Activated T-helper 1 cell treated with anti-CD3 and anti-CD28 coated beads, Interleukin-2, amount 50 U/mL, for 16 hours (primary cell): ENCODE data around the gene CDIP1.

Experiments
- DNase-seq, 2 donors: peaks; one replicate each; pipeline ENCODE4 v3.0.0-alpha.2; 2020; ENCODE audit warnings: low read depth in 1 of 2, low spot score in 1 of 2

The CDIP1 gene

GRCh38 chr16:4515611-4516233 is 22.9 kb downstream of the CDIP1 start:
- no peak for DNase-seq

GRCh38 chr16:4514606-4515005 is 24.0 kb downstream of the CDIP1 start:
- DNase-seq = no peak

DNA sequence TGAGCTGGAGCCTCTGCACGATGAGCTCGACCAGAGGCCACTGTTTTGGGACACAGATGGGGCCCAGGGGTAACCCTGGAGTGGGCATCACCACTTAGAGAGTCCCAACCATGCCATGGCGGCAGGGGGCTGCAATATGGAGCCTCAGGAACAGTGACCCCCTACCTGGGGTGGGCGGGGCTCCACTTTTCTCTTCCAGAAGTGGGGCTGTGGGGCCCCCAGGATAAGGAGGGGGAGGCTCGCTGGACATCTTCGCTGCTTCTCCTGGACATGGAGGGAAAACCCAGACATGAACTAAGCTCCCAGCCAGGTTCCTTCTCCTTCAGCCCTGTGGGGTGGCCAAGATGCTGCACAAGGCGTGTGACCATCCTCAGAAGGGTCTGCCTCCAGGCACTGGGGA is 24.7 kb downstream of the CDIP1 start:
- no peak for DNase-seq

- DNase-seq = no peak
Measured at GRCh38 chr16:4513086-4513860, 25.3 kb downstream of the CDIP1 start.

DNA sequence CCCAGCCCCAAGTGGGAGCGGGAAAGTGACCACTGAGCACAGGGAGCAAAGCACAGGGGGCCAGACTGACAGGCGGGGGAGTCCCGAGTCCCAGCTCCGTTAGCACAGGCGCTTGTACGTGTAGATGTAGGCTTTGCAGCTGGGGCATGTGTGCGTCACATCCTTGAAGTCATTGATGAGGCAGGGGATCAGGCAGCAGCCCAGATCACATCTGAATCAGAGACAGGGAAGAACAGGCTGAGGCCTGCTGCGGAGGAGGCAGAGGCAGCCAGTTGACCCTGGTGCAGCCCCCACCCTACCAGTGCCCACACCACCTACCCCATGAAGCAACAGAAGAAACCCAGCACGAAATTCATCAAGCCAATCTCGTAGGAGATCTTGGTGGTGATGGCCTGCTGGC is 26.1 kb downstream of the CDIP1 start:
- no peak for DNase-seq

DNA sequence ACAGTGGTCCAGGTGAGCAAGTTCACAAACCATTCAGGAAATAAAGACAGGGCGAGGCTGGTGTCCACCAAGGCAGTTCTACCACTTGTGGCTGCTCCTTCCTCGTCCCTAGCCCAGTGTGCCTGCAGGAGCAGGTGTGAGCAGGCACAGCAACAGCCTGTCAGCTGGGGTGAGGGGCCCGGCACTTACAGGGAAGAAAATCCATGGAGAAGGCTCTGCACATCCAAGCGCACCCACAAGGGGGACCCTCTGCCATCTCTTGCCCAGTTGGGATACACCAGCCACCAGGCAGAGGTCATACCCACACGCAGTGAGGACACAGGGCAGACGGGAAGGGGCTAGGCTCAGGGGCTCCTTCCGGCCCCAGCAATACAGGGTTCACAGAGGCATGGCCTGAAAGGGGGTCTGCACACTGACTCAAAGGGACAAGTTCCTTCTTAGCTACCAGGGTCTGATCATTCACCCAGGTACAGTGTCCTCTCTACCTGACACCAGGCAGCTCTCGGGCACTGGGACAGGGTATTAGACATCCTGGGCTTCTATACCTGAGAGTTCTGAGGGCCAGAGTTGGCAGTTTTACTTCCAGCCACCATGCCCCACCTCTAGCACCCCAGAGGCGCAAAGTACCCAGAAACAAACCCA is 27.0 kb downstream of the CDIP1 start:
- no peak for DNase-seq

DNA sequence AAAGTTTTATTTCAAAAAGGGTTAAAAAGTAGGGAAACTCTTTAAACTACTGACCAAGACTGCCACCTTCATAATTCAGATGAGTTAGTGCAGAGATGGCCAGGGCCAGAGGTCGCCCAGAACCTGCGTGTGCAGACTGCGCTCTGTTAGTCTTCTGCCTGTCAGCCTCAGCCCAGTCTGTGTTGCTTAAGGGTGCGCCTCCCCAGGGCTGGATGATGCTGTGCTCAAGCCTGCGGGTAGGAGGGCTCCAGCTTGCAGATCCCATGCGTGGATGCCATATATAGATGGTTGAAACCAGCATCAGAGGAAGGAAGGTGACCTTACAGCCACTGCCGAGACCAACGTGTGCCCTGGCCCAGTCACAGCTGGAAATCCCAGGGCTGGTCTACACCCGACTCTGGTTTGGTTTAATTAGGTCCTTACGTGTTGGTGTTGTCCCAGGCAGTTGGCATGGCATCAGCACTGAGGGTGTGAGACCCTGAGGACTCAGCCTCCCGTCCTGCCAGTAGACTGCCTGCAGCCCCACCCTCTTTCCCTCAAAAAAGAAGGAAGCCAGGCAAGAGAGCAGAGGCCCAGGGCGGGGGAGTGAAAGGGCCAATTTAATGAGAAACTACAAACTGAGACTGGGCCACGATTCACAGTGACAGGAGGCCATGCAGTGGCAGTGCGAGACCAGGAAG is 27.7 kb downstream of the CDIP1 start:
- DNase-seq = no peak

DNA sequence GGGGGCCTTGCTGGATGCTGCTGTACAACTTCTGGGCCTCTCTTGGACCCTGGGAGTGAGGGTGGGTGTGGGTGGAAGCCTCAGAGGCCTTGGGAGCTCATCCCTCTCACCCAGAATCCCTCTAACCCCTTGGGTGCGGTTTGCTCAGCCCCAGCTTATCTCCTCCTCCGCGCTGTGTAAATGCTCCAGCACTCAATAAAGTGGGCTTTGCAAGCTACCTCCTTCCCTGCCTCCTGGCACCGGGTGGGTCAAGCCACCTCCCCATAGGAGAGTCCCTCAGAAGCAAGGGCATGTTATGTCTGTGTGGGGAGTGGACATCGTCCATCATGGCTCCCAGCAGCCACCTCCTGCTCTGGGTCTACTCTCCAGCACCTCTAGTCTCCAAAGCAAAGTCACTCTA is 28.4 kb downstream of the CDIP1 start:
- DNase-seq = no peak

DNA sequence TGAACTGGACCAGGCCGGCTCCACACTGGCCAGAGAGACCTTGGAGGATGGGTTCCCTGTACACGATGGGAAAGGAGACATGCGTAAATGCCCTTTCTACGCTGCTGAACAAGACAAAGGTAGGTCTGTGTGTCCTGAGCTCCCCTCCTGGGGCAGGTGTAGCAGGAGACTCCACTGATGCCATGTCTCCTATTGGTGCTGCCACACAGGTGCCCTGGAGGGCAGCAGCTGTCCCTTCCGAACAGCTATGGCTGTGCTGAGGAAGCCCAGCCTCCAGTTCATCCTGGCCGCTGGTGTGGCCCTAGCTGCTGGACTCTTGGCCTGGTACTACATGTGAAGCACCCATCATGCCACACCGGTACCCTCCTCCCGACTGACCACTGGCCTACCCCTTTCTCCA is 29.2 kb downstream of the CDIP1 start:
- DNase-seq = no peak

DNA sequence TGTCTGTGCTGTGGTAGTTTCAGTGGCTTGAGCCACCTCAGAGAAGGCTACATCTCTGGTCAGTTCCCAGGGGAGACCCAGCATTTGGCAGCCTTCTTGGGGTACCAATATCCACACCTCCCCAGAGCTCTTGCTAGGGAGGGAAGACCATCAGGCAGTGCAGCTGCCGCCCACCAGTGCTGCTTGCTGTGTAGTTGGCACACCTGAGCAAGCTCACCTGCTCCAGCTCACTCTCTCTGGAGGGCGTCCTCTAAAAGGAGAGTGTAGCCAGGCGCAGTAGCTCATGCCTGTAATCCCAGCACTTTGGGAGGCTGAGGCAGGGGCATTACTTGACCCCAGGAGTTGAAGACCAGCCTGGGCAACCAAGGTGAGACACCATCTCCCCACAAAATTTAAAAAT is 29.8 kb downstream of the CDIP1 start:
- no peak for DNase-seq

DNA sequence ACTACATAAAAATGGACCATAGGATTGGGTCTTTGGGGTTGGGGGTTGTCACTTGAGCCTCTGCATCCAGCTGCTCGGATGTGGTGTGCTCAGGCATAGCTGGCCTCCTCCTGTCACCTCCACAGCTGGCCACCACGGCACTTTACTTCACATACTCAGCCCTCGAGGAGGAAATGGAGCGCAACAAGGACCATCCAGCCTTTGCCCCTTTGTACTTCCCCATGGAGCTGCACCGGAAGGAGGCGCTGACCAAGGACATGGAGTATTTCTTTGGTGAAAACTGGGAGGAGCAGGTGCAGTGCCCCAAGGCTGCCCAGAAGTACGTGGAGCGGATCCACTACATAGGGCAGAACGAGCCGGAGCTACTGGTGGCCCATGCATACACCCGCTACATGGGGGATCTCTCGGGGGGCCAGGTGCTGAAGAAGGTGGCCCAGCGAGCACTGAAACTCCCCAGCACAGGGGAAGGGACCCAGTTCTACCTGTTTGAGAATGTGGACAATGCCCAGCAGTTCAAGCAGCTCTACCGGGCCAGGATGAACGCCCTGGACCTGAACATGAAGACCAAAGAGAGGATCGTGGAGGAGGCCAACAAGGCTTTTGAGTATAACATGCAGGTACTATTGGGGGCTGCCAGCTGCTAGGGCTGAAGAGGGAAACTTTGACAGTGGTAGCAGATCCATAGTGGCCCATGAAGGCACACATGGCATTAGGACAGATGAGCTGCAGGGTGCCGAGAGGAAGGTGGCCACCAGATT is 30.8 kb downstream of the CDIP1 start:
- no peak for DNase-seq

- DNase-seq = peak in 1 of 2 donors; percentile 27
Measured at GRCh38 chr16:4506450-4506849, 32.1 kb downstream of the CDIP1 start.

DNA sequence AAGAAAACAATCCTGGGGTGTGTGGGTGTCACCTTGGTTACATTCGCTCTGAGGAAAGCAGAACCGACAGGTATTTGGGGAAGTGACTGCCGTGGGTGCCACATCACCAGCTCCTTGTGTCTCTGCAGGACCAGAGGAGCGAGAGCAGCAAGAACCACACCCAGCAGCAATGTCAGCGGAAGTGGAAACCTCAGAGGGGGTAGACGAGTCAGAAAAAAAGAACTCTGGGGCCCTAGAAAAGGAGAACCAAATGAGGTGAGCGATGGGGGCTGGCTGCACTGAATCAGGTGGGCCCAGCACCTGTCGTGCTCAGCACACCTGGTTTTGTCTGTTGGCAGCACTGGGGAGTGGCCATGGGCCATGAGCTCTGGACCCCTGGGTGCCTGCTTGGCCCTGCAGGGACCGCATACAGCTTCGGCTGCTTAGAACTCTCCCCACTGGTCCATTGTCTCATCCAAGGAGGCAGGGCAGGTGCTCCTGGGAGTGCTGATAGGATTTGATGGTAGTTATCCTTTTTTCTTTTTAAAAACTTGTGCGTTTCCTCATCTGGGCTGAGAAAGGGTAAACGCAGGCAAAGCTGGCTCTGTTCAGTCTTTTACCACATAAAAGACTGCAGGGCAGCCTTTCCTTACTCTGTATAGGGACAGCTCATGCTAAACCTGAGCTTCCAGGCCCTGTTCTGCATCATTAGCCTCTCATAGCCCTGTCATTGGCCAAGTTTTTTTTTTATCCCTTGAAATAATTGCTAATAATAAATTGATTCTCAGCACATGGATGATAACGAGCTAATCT is 33.0 kb downstream of the CDIP1 start:
- DNase-seq = peak; percentile 49 to 53

DNA sequence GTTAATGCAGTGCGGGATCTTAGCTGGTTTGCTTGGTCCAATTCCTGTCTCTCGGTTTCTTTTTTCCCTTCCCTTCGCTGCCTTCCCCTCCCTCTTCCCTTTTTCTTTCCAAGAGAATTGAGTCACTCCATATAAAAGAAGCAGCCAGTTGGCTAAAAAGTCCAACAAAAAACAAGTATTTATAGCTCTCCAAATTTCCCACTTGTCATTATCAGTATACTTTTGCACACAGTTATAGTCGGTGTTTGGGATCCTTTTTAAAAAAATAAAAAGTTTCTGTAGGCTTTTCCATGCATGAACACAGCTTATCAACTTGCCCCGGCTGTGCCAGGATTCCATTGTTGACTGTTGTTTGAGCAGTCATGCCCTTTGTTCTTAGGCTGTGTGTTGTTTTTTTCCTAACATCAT is 37.5 kb downstream of the CDIP1 start:
- DNase-seq = no peak

GRCh38 chr16:4500272-4500671 is 38.3 kb downstream of the CDIP1 start:
- DNase-seq = no peak

DNA sequence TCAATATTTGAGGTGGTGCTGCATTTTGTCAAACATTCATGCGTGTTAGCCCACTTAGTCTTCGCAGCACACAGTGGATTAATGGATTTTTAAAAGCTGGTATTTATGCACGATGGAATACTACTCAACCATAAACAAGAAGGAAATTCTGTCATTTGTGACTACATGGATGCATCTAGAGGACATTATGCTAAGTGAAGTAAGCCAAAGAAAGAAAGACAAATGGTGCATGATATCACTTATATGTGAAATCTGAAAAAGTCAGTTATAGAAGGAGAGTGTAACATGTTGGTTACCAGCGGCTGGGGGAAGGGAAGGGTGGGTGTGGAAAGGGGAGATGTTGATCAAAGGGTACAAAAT is 39.4 kb downstream of the CDIP1 start:
- no peak for DNase-seq

GRCh38 chr16:4498546-4499195 is 39.9 kb downstream of the CDIP1 start:
- DNase-seq = no peak

- DNase-seq = no peak
Measured at GRCh38 chr16:4496305-4496704, 42.3 kb downstream of the CDIP1 start.

DNA sequence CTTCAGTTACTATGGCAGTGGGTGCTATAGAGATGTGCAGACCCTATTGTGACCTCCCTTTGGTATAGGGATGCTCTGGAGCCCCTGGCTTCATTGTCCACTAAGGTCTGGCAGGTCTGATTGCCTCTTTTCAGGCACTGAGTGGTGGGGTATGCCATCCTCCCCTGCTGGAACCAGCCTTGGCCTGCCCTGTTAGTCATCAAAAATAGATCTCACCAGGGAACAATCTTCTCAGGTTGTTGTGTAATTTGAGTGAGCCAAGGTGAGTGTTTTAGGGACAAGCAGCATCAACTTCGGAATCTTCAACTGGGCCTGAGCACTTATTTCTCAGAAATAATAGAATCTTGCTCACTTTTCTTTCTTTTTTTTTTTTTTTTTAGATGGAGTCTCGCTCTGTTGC is 42.8 kb downstream of the CDIP1 start:
- DNase-seq = no peak
